Sigmoid colon (tissue), 7 donors: ENCODE results near the gene GFER. TPM values are rescaled to one million over a fixed set of nuclear protein-coding genes. Genes with fewer than 3 reads are reported as not detected.
A peak's percentile ranks its signal among the peaks of the same experiment; 100 is the strongest.

Source experiments
- DNase-seq: peaks from one replicate; pipeline ENCODE4 v3.0.0-alpha.2; 2019
- H3K27ac ChIP-seq, 4 donors: fragments of 200-600 bp; sonication (generic); one replicate each; pipeline ENCODE4 v1.5.1; 2016 to 2019; ENCODE audit warnings: mild to moderate bottlenecking in 1 of 4
- H3K27me3 ChIP-seq, 3 donors: fragments of 200-600 bp; sonication (generic); one replicate each; pipeline ENCODE4 v1.5.1; 2019; ENCODE audit warnings: mild to moderate bottlenecking in 1 of 3
- H3K36me3 ChIP-seq, 4 donors: fragments of 200-600 bp; sonication (generic); one replicate each; pipeline ENCODE4 v1.5.1; 2016 to 2019
- H3K4me1 ChIP-seq, 4 donors: fragments of 200-600 bp; sonication (generic); one replicate each; pipeline ENCODE4 v1.5.1; 2017 to 2019
- H3K4me3 ChIP-seq, 4 donors: fragments of 200-600 bp; sonication (generic); one replicate each; pipeline ENCODE4 v1.5.1; 2017 to 2019; ENCODE audit warnings: mild to moderate bottlenecking in 2 of 4, moderate library complexity in 1 of 4
- H3K9me3 ChIP-seq, 4 donors: fragments of 200-600 bp in 3 of 4; sonication (generic) in 3 of 4; one replicate each; pipeline versions ENCODE4 v1.5.1 to v1.6.1; 2013 to 2019
- CTCF ChIP-seq, 4 experiments: fragments of 450-650 bp in 3 of 4; fragments of 200-600 bp in 1 of 4; IDR thresholded peaks; one replicate each; pipeline ENCODE4 v1.5.1; 2016 to 2019; ENCODE audit warnings: antibody characterized with exemption in 4 of 4, mild to moderate bottlenecking in 3 of 4, moderate library complexity in 2 of 4
- EP300 ChIP-seq, 4 donors: sonication (generic); formaldehyde crosslinking; IDR thresholded peaks; one replicate each; pipeline ENCODE4 v1.6.1; 2017; ENCODE audit warnings: antibody characterized with exemption in 4 of 4
- POLR2A ChIP-seq, 2 donors: fragments of 450-650 bp; IDR thresholded peaks; one replicate each; pipeline ENCODE4 v1.6.1; 2016; ENCODE audit warnings: antibody characterized with exemption in 2 of 2, mild to moderate bottlenecking in 2 of 2, moderate library complexity in 2 of 2
- POLR2AphosphoS5 ChIP-seq, 4 donors: sonication (generic); formaldehyde crosslinking; IDR thresholded peaks; one replicate each; pipeline ENCODE4 v1.6.1; 2017; ENCODE audit warnings: antibody characterized with exemption in 4 of 4
- WGBS, 2 donors: extraction: QIAGEN DNeasy Blood & Tissue Kit; methylation state at CpG; one replicate each; pipeline ENCODE4 v1.1.7; 2013; 5-methylcytosine and 5-hydroxymethylcytosine counted together
- intact Hi-C: fragments of 100-400 bp; cut with DNase I; formaldehyde crosslinking; loops from one replicate; pipeline ENCODE4 v1.15.1; 2023
- polyA plus RNA-seq, 3 donors: library from polyadenylated mRNA; stranded (reverse); fragments of 200-250 nt; gene quantifications; one replicate each; pipeline ENCODE4 v1.2.3, GENCODE V29; 2013
- total RNA-seq, 4 donors: library from RNA; depleted of rRNA; stranded (reverse); fragments of >200 nt; gene quantifications; one replicate each; pipeline ENCODE4 v1.1.0, GENCODE V29; 2016
- donor health status: healthy with polysubstance abuse.
- donor health status: Bipolar disorder and iron deficiency.
- donor health status: healthy.

The GFER gene
- total and polyA plus RNA-seq, 7 donors: 17.5 to 125 (median 23.8) TPM

- WGBS, 2 donors: 2% methylated on average over 50 of the region's 50 CpGs
- H3K4me1 ChIP-seq: peaks cover 0 to 33% (median 28%) of the 10 kb centered on the region in 4 donors
- intact Hi-C loops: no loop called here
- H3K27me3 ChIP-seq: peaks cover 37 to 50% (median 49%) of the 10 kb centered on the region in 3 donors
- peaks cover 6 to 15% (median 10%) of the 10 kb centered on the region in 4 donors for H3K36me3 ChIP-seq
- no peak for DNase-seq
- H3K4me3 ChIP-seq: no peak overlapping the region
- TF ChIP-seq POLR2A (IDR thresholded peaks at IDR 0.05) (peak in 1 of 2 donors; percentile 33), POLR2AphosphoS5 (IDR thresholded peaks at IDR 0.05) (no peak), CTCF (IDR thresholded peaks at IDR 0.05) (no peak), EP300 (IDR thresholded peaks at IDR 0.05) (no peak)
- no peak overlapping the region for H3K27ac ChIP-seq
- H3K9me3 ChIP-seq: no peaks in the 10 kb centered on the region
Measured at GRCh38 chr16:1990351-1991134, 6.5 kb downstream of the GFER start.

GRCh38 chr16:1991135-1991551 is 7.2 kb downstream of the GFER start:
- no peak overlapping the region for H3K27ac ChIP-seq

GRCh38 chr16:1991588-1991947 is 7.6 kb downstream of the GFER start:
- no peak for DNase-seq
- TF ChIP-seq POLR2AphosphoS5 (IDR thresholded peaks at IDR 0.05): no peak
- no peak for TF ChIP-seq CTCF (IDR thresholded peaks at IDR 0.05)
- no peak for TF ChIP-seq EP300 (IDR thresholded peaks at IDR 0.05)
- no peak for TF ChIP-seq POLR2A (IDR thresholded peaks at IDR 0.05)
- intact Hi-C loops: no loop called here
- H3K36me3 ChIP-seq: peaks cover 0 to 5% (median 1%) of the 10 kb centered on the region in 4 donors
- peak overlapping the region in 3 of 4 donors; percentile 21 to 40 (median 36) for H3K4me3 ChIP-seq
- peaks cover 37 to 50% (median 49%) of the 10 kb centered on the region in 3 donors for H3K27me3 ChIP-seq
- H3K4me1 ChIP-seq: peaks cover 0 to 30% (median 27%) of the 10 kb centered on the region in 4 donors
- no peaks in the 10 kb centered on the region for H3K9me3 ChIP-seq
- 11 to 14% methylated on average over 22 of the region's 22 CpGs for WGBS, 2 donors
- H3K27ac ChIP-seq: peak overlapping the region in 2 of 4 donors; percentile 27 to 44

More at GRCh38 chr16:1991135-1991551, 7.2 kb downstream of the GFER start:
- Histone ChIP-seq H3K9me3 (no peaks in the 10 kb centered on the region), H3K36me3 (peaks cover under 1 to 9% (median 5%) of the 10 kb centered on the region in 4 donors), H3K4me3 (no peak overlapping the region), H3K4me1 (peaks cover 0 to 30% (median 27%) of the 10 kb centered on the region in 4 donors), H3K27me3 (peaks cover 37 to 50% (median 49%) of the 10 kb centered on the region in 3 donors)
- intact Hi-C loops: no loop called here
- WGBS, 2 donors: 6 to 10% methylated on average over 18 of the region's 18 CpGs
- TF ChIP-seq POLR2A (IDR thresholded peaks at IDR 0.05) (no peak), EP300 (IDR thresholded peaks at IDR 0.05) (no peak), POLR2AphosphoS5 (IDR thresholded peaks at IDR 0.05) (no peak), CTCF (IDR thresholded peaks at IDR 0.05) (no peak)
- no peak for DNase-seq

GRCh38 chr16:1991948-1992703 is 8.1 kb downstream of the GFER start:
- intact Hi-C loops: no loop called here
- 4 to 17% methylated on average over 96 of the region's 96 CpGs for WGBS, 2 donors
- H3K9me3 ChIP-seq: no peaks in the 10 kb centered on the region
- H3K27me3 ChIP-seq: peaks cover 37 to 50% (median 49%) of the 10 kb centered on the region in 3 donors
- peak; percentile 94 for DNase-seq
- H3K4me3 ChIP-seq: peak overlapping the region in 3 of 4 donors; percentile 21 to 40 (median 36)
- peaks cover 0 to 30% (median 28%) of the 10 kb centered on the region in 4 donors for H3K4me1 ChIP-seq
- H3K36me3 ChIP-seq: peaks cover 0 to 1% (median 0%) of the 10 kb centered on the region in 4 donors
- TF ChIP-seq EP300 (IDR thresholded peaks at IDR 0.05) (no peak), POLR2AphosphoS5 (IDR thresholded peaks at IDR 0.05) (peak in 3 of 4 donors; percentile 21 to 40 (median 38)), CTCF (IDR thresholded peaks at IDR 0.05) (no peak), POLR2A (IDR thresholded peaks at IDR 0.05) (no peak)
- H3K27ac ChIP-seq: peak overlapping the region in 2 of 4 donors; percentile 27 to 44
